ENCODE measurements around the gene ELL3. TPM values are rescaled to one million over a fixed set of nuclear protein-coding genes. Genes with fewer than 3 reads are reported as not detected.
A peak's percentile ranks its signal among the peaks of the same experiment; 100 is the strongest.
"Not testable (repeated sequence)": the region's sequence is repeated elsewhere in the genome, so short reads cannot be mapped to it uniquely, and the experiment has no call there.

ELL3 gene
- 2.3 and 2.4 TPM in 2 replicates for total RNA-seq (2012; rRNA removed)

GRCh38 chr15:43776718-43777266, at the start of gene ELL3:
Gene ELL3 (minus strand): TSS chr15:43776966. CDS start chr15:43776901, 65 bp downstream.
- peaks cover 16% of the 10 kb centered on the region for H3K36me3 ChIP-seq (ENCODE audit: insufficient read depth, low read length)
- H3K4me2 ChIP-seq (ENCODE audit: low read length) = peak within 1 kb of the TSS; percentile 88
- no peaks in the 10 kb centered on the region for H3K9me3 ChIP-seq (replicated peaks; ENCODE audit: low read length)
- no peaks in the 10 kb centered on the region for H3K27me3 ChIP-seq (ENCODE audit: control insufficient read depth, insufficient read depth, low read length)
- H3K9ac ChIP-seq (ENCODE audit: low read depth, low read length) = peak within 1 kb of the TSS; percentile 82
- peaks cover 10% of the 10 kb centered on the region for H3K4me1 ChIP-seq (ENCODE audit: control insufficient read depth, insufficient read depth, low read length)
- peak within 1 kb of the TSS; percentile 84 for H3K4me3 ChIP-seq (ENCODE audit: low read length)

- Histone ChIP-seq H3K9me3 (replicated peaks; ENCODE audit: low read length) (no peaks in the 10 kb centered on the region), H3K9ac (ENCODE audit: low read depth, low read length) (peak overlapping the region; percentile 90), H3K4me3 (ENCODE audit: low read length) (peak overlapping the region; percentile 88), H3K4me1 (ENCODE audit: control insufficient read depth, insufficient read depth, low read length) (peaks cover 35% of the 10 kb centered on the region), H3K27me3 (ENCODE audit: control insufficient read depth, insufficient read depth, low read length) (no peaks in the 10 kb centered on the region), H3K4me2 (ENCODE audit: low read length) (peak overlapping the region; percentile 98), H3K36me3 (ENCODE audit: insufficient read depth, low read length) (no peaks in the 10 kb centered on the region)
These were observed 49.3 kb upstream of the ELL3 start for GRCh38 chr15:43826029-43826507.

- not testable (repeated sequence) for H3K4me2 ChIP-seq (ENCODE audit: low read length)
These were observed 48.5 kb upstream of the ELL3 start for GRCh38 chr15:43825305-43825704.

GRCh38 chr15:43824302-43825246, 47.8 kb upstream of the ELL3 start, which contains the start of gene MFAP1:
Gene MFAP1 (minus strand): TSS chr15:43824690. CDS start chr15:43824569, 121 bp downstream.
- Histone ChIP-seq H3K4me2 (ENCODE audit: low read length) (peak within 1 kb of the TSS; percentile 70), H3K9ac (ENCODE audit: low read depth, low read length) (peak within 1 kb of the TSS; percentile 87), H3K36me3 (ENCODE audit: insufficient read depth, low read length) (no peaks in the 10 kb centered on the region), H3K27me3 (ENCODE audit: control insufficient read depth, insufficient read depth, low read length) (no peaks in the 10 kb centered on the region), H3K4me1 (ENCODE audit: control insufficient read depth, insufficient read depth, low read length) (peaks cover 35% of the 10 kb centered on the region), H3K4me3 (ENCODE audit: low read length) (peak within 1 kb of the TSS; percentile 77), H3K9me3 (replicated peaks; ENCODE audit: low read length) (no peaks in the 10 kb centered on the region)

More at GRCh38 chr15:43825305-43825704, 48.5 kb upstream of the ELL3 start:
- not testable (repeated sequence) for H3K9ac ChIP-seq (ENCODE audit: low read depth, low read length); H3K27me3 ChIP-seq (ENCODE audit: control insufficient read depth, insufficient read depth, low read length); H3K4me3 ChIP-seq (ENCODE audit: low read length); H3K36me3 ChIP-seq (ENCODE audit: insufficient read depth, low read length); H3K9me3 ChIP-seq (replicated peaks; ENCODE audit: low read length)
- H3K4me1 ChIP-seq (ENCODE audit: control insufficient read depth, insufficient read depth, low read length) = peaks cover 35% of the 10 kb centered on the region

GRCh38 chr15:43821505-43821904, 44.7 kb upstream of the ELL3 start:
- peak overlapping the region; percentile 28 for H3K4me2 ChIP-seq (ENCODE audit: low read length)
- H3K9ac ChIP-seq (ENCODE audit: low read depth, low read length) = no peak overlapping the region
- peaks cover 14% of the 10 kb centered on the region for H3K4me1 ChIP-seq (ENCODE audit: control insufficient read depth, insufficient read depth, low read length)
- peaks cover 12% of the 10 kb centered on the region for H3K36me3 ChIP-seq (ENCODE audit: insufficient read depth, low read length)
- H3K9me3 ChIP-seq (replicated peaks; ENCODE audit: low read length) = no peaks in the 10 kb centered on the region
- no peak overlapping the region for H3K4me3 ChIP-seq (ENCODE audit: low read length)
- H3K27me3 ChIP-seq (ENCODE audit: control insufficient read depth, insufficient read depth, low read length) = no peaks in the 10 kb centered on the region

- H3K36me3 ChIP-seq (ENCODE audit: insufficient read depth, low read length) = peaks cover 53% of the 10 kb centered on the region
- H3K4me3 ChIP-seq (ENCODE audit: low read length); H3K9me3 ChIP-seq (replicated peaks; ENCODE audit: low read length); H3K9ac ChIP-seq (ENCODE audit: low read depth, low read length); H3K4me2 ChIP-seq (ENCODE audit: low read length); H3K4me1 ChIP-seq (ENCODE audit: control insufficient read depth, insufficient read depth, low read length); H3K27me3 ChIP-seq (ENCODE audit: control insufficient read depth, insufficient read depth, low read length): not testable (repeated sequence)
These were observed 38.3 kb upstream of the ELL3 start for GRCh38 chr15:43815064-43815463.

- H3K9me3 ChIP-seq (replicated peaks; ENCODE audit: low read length) = no peaks in the 10 kb centered on the region
- no peak overlapping the region for H3K4me3 ChIP-seq (ENCODE audit: low read length)
- no peak overlapping the region for H3K4me2 ChIP-seq (ENCODE audit: low read length)
- peaks cover 68% of the 10 kb centered on the region for H3K36me3 ChIP-seq (ENCODE audit: insufficient read depth, low read length)
- no peaks in the 10 kb centered on the region for H3K27me3 ChIP-seq (ENCODE audit: control insufficient read depth, insufficient read depth, low read length)
- no peak overlapping the region for H3K9ac ChIP-seq (ENCODE audit: low read depth, low read length)
- no peaks in the 10 kb centered on the region for H3K4me1 ChIP-seq (ENCODE audit: control insufficient read depth, insufficient read depth, low read length)
These were observed 32.4 kb upstream of the ELL3 start for GRCh38 chr15:43808960-43809678.

- no peak overlapping the region for H3K9ac ChIP-seq (ENCODE audit: low read depth, low read length)
- H3K4me1 ChIP-seq (ENCODE audit: control insufficient read depth, insufficient read depth, low read length) = no peaks in the 10 kb centered on the region
- peaks cover 63% of the 10 kb centered on the region for H3K36me3 ChIP-seq (ENCODE audit: insufficient read depth, low read length)
- H3K9me3 ChIP-seq (replicated peaks; ENCODE audit: low read length) = no peaks in the 10 kb centered on the region
- H3K4me2 ChIP-seq (ENCODE audit: low read length) = no peak overlapping the region
- H3K27me3 ChIP-seq (ENCODE audit: control insufficient read depth, insufficient read depth, low read length) = no peaks in the 10 kb centered on the region
- H3K4me3 ChIP-seq (ENCODE audit: low read length) = no peak overlapping the region
These were observed 31.7 kb upstream of the ELL3 start for GRCh38 chr15:43808435-43808950.

- not testable (repeated sequence) for H3K9me3 ChIP-seq (replicated peaks; ENCODE audit: low read length); H3K27me3 ChIP-seq (ENCODE audit: control insufficient read depth, insufficient read depth, low read length); H3K4me3 ChIP-seq (ENCODE audit: low read length); H3K4me2 ChIP-seq (ENCODE audit: low read length); H3K9ac ChIP-seq (ENCODE audit: low read depth, low read length)
- Histone ChIP-seq H3K4me1 (ENCODE audit: control insufficient read depth, insufficient read depth, low read length) (peaks cover 11% of the 10 kb centered on the region), H3K36me3 (ENCODE audit: insufficient read depth, low read length) (peaks cover 57% of the 10 kb centered on the region)
These were observed 25.9 kb upstream of the ELL3 start for GRCh38 chr15:43802676-43803075.

GRCh38 chr15:43800286-43801141, 23.7 kb upstream of the ELL3 start, which contains the start of gene HYPK:
Gene HYPK (plus strand): TSS chr15:43800599. CDS start chr15:43800623, 24 bp downstream.
- peak within 1 kb of the TSS; percentile 88 for H3K4me3 ChIP-seq (ENCODE audit: low read length)
- H3K9ac ChIP-seq (ENCODE audit: low read depth, low read length) = peak within 1 kb of the TSS; percentile 87
- no peaks in the 10 kb centered on the region for H3K27me3 ChIP-seq (ENCODE audit: control insufficient read depth, insufficient read depth, low read length)
- H3K9me3 ChIP-seq (replicated peaks; ENCODE audit: low read length) = no peaks in the 10 kb centered on the region
- H3K36me3 ChIP-seq (ENCODE audit: insufficient read depth, low read length) = peaks cover 64% of the 10 kb centered on the region
- H3K4me2 ChIP-seq (ENCODE audit: low read length) = peak within 1 kb of the TSS; percentile 85
- peaks cover 15% of the 10 kb centered on the region for H3K4me1 ChIP-seq (ENCODE audit: control insufficient read depth, insufficient read depth, low read length)
